Gastrocnemius medialis (tissue), 4 donors: ENCODE data around the gene CEP70.

Source experiments
- CTCF ChIP-seq, 5 experiments: fragments of 450-650 bp in 3 of 5; fragments of 200-600 bp in 2 of 5; sonication (generic) in 2 of 5; IDR thresholded peaks in 4 of 5; conservative IDR thresholded peaks in 1 of 5; 1 replicate in 4 of 5; 2 replicates in 1 of 5; pipeline ENCODE4 v1.5.1; 2016 to 2019; ENCODE audit warnings: antibody characterized with exemption in 5 of 5, mild to moderate bottlenecking in 3 of 5, moderate library complexity in 3 of 5
- POLR2A ChIP-seq, 2 donors: fragments of 450-650 bp; IDR thresholded peaks; one replicate each; pipeline ENCODE4 v1.6.1; 2017; ENCODE audit warnings: antibody characterized with exemption in 2 of 2, mild to moderate bottlenecking in 2 of 2, moderate library complexity in 2 of 2

GRCh38 chr3:138468886-138469285, 125.2 kb downstream of the CEP70 start:
- no peak for TF ChIP-seq CTCF (IDR thresholded peaks at IDR 0.05 in 4 of 5, conservative IDR thresholded peaks at IDR 0.05 in 1 of 5)
- peak; percentile 41 to 45 for TF ChIP-seq POLR2A (IDR thresholded peaks at IDR 0.05)
